GM10248 (cell line): Measurements from ENCODE around the gene CRIP1.
A peak's percentile ranks its signal among the peaks of the same experiment; 100 is the strongest.

Experiments
- CTCF ChIA-PET: fragments of 300-600 bp; sonication (Branson Sonifier 250); formaldehyde crosslinking; extraction: SDS; loops from one replicate; lab custom pipeline; 2021; ENCODE audit warnings: antibody characterized with exemption; lab: Yijun Ruan, JAX
- POLR2A ChIA-PET: fragments of 350-650 bp; sonication (Branson Sonifier 250); formaldehyde crosslinking; extraction: SDS; loops from one replicate; lab custom pipeline; 2020; ENCODE audit warnings: antibody characterized with exemption; lab: Yijun Ruan, JAX
- DNase-seq: peaks from one replicate; pipeline ENCODE4 v3.0.0; 2012; ENCODE audit errors: extremely low spot score
- TF ChIP-seq, protein P1 (sequence below): IDR thresholded peaks from 2 replicates; pipeline ENCODE4 v1.5.1; 2012; ENCODE audit warnings: mild to moderate bottlenecking, low read depth; ENCODE audit errors: extremely low read depth, missing control alignments, control extremely low read depth

The CRIP1 gene

DNA sequence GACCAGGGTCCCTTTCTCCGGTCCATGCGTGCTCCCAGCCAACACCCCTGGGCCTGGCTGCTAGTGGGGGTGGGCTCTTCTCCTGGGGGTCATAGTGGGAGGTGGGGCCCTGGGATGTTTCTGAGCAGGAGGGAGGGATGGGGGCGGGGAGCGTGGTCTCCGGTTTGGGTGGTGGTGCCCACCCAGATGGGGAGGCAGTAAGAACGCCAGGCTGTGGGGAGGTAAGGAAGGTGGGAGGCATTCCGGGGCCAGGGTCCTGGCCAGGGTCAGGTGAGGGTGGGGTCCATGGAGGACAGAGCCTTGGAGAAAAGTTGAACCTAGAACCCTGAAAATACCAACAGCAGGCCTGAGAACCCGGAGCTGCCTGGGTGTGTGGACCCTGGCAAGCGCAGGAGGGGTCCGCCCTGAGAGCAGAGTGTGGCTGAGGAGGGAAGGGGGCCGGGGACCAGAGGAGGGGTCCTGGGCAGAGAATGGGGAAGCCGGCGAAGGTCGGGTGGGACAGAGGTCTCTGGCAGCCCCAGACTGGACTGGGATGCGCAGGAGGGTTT lies 6.4 kb upstream of the CRIP1 start:
- ChIA-PET CTCF (interaction anchor here (0.6 to 3.5 kb wide), 38 partner anchors 9 to 938 kb away, joined by 3 to 91 read pairs (median 4); partner anchors contain the start of genes PACS2 and TEDC1), POLR2A (interaction anchor here (1.1 kb wide), 1 partner anchor 9 kb away, joined by 10 read pairs; no protein-coding TSS in a partner anchor)
- DNase-seq, result no peak
- TF ChIP-seq, protein P1, sequence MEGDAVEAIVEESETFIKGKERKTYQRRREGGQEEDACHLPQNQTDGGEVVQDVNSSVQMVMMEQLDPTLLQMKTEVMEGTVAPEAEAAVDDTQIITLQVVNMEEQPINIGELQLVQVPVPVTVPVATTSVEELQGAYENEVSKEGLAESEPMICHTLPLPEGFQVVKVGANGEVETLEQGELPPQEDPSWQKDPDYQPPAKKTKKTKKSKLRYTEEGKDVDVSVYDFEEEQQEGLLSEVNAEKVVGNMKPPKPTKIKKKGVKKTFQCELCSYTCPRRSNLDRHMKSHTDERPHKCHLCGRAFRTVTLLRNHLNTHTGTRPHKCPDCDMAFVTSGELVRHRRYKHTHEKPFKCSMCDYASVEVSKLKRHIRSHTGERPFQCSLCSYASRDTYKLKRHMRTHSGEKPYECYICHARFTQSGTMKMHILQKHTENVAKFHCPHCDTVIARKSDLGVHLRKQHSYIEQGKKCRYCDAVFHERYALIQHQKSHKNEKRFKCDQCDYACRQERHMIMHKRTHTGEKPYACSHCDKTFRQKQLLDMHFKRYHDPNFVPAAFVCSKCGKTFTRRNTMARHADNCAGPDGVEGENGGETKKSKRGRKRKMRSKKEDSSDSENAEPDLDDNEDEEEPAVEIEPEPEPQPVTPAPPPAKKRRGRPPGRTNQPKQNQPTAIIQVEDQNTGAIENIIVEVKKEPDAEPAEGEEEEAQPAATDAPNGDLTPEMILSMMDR, result no peak

DNA sequence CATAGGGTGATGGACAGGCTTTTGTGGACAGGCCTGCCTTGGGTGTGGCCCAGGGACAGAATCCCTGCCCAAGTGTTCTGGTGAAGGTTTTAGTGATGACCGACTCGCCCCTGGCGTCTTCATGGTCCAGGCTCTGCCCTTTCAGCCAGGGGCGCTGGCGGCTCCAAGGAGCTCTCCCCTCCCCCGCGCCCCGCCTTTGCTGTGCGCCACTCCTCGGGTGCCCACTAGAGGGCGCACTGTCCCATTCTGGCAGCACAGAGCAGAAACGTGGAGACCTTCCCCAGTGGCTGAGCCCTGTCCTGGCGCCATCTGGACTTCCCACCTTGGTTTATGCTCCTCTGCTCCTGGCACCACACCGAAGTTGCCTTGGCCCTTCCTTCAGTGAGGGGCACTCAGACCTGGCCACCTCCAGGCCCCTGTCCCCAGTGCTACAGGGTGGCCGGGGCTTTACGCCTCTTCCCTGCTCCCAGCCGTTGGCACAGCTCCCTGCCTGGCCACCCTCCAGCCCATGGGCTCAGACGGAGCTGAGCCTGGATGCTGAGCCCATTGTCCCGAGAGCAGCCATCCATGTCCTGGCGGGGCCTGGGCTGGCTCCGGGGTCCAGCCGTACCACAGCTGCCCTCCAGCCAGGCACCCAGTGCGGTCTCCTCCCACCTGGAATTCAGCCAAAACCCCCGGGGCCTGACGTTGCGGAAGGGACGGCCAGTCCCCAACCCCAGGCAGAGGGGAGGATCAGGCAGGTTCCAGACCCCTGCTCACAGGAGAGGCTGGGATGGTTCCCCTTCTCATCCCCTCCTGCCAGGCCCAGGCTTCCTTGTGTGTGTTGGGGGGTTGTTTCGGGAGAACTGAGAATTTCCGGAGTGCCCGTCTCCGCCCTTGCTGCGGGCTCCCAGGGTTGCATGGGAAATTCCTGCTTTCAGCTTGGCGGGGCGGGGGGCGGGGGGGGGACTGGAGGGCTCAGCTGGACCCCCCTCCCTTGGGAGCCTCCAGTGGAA lies 5.6 kb upstream of the CRIP1 start:
- CTCF ChIA-PET, result interaction anchor here (0.6 to 3.5 kb wide), 41 partner anchors 10 to 937 kb away, joined by 3 to 91 read pairs (median 3); partner anchors contain the start of genes BRF1, PACS2 and TEDC1
- TF ChIP-seq, protein P1, result peak; percentile 99
- POLR2A ChIA-PET, result interaction anchor here (1.1 kb wide), 1 partner anchor 8 kb away, joined by 10 read pairs; no protein-coding TSS in a partner anchor
- peak; percentile 93 for DNase-seq

DNA sequence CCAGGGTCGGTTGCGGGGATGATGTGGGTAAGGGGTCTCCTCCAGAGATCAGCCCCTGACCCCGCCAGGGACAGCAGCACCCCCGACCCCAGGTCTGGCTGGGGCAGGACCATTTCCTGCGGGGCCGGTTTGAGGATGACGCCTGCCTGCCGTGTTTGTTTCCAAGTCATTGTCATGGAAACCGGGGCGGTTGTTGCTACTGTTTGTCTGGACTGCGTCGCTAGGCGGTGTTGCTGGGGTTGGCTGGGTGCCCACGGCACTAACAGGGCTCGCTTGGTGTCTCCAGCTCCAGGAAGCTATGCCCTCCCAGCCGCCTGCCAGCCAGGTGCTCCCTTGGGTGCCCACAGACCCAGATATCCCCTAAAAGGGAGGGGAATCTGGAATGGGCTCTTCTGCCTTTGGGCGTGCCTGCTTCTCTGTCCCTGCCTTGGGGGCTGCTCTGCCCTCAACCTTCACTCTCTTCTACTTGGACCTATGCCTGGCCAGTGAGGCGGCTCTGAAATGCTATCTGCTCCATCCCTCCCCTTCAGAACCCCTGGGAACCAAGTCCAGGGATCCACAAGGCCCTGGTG lies 4.7 kb upstream of the CRIP1 start:
- TF ChIP-seq, protein P1, result no peak
- ChIA-PET CTCF (interaction anchor here (0.6 to 3.5 kb wide), 17 partner anchors 10 to 391 kb away, joined by 3 to 91 read pairs (median 9); partner anchors contain the start of genes BRF1 and TEDC1), POLR2A (no interaction called here)
- DNase-seq, result peak; percentile 95

DNA sequence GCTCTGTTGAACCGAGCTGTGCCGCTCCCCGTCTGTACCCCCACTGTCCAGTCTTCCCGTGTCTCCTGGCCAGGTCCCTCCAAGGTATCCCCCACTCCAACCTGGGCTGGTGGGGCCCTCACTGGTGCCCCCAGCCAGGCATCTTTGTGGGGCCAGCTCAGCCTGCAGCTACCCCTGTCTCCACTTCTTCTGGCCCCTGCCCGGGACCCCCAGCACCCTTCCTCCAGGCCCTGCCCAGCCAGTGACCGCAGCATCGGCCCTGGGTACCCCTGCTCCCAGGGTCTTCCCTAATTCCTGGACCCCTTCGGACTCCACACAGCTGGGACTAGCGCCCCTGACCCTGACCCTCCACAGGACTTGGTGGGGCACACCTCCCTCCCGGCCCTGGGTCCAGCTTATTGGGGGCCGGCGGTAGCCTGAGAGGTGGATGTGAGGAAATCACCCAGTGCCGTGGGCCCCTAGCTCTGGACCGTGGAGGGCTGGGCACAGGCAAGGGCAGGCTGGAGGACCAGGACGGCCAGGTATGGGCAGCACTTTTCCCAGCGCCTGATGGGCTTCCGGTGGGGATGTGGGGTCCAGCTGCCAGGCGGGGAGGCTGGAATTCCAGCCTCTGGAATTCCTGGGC lies 4.1 kb upstream of the CRIP1 start:
- POLR2A ChIA-PET, result no interaction called here
- TF ChIP-seq, protein P1, result no peak
- DNase-seq, result no peak
- CTCF ChIA-PET, result interaction anchor here (1.5 to 3.5 kb wide), 6 partner anchors 9 to 182 kb away, joined by 4 to 91 read pairs (median 19); partner anchors contain the start of genes BRF1 and TEDC1

DNA sequence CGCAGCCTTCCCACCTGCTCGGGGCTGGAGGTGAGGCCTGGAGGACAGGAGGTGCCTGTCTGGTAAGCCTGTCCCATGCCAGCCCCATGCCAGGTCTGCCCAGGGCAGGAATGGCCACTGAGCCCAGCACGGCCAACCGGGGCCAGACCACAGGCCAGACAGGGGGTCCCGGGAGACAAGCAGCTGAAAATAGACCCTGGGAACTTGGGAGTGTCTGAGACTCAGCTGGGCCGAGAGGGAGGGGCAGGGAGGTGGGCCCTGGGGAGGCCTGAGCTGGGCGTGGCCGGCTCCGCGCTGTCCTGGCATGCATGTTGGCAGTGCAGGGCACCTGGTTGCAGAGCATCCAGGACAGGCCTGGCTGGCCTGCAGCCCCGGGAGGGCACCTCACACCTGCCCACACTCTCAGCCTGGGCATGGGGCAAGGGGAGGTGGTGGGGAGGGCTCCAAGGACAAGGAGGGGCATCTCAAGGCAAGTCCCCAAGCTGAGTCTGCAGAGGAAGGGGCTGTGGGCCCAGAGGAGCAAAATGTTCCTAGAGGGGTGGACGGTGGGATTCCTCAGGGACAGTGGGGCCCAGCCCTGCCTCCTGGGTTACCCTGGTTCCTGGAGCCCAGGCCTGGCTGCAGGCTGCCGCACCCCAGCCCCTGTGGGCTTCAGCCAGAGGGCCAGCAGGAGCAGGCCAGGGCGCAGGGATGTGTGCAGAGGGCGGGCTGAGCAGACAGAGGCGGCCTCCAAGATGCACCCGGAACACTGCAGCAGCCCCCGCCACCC lies 3.2 kb upstream of the CRIP1 start:
- POLR2A ChIA-PET, result interaction anchor here (0.6 kb wide), 1 partner anchor 374 kb away, joined by 4 read pairs; no protein-coding TSS in a partner anchor
- TF ChIP-seq, protein P1, result no peak
- CTCF ChIA-PET, result interaction anchor here (0.7 to 3.5 kb wide), 4 partner anchors 8 to 509 kb away, joined by 3 to 91 read pairs (median 20); partner anchors contain the start of genes BRF1 and TEDC1
- no peak for DNase-seq
